Prostate gland (tissue), 2 donors: ENCODE results near the gene MAGI2.

Source experiments
- CTCF ChIP-seq, 4 experiments: fragments of 200-600 bp in 2 of 4; fragments of 450-650 bp in 2 of 4; sonication (generic) in 2 of 4; IDR thresholded peaks; 1 replicate in 3 of 4; 2 replicates in 1 of 4; pipeline ENCODE4 v1.5.1; 2016 to 2019; ENCODE audit warnings: antibody characterized with exemption in 4 of 4, mild to moderate bottlenecking in 2 of 4, moderate library complexity in 2 of 4
- POLR2A ChIP-seq: fragments of 450-650 bp; IDR thresholded peaks from one replicate; pipeline ENCODE4 v1.6.1; 2016; ENCODE audit warnings: antibody characterized with exemption, mild to moderate bottlenecking
- POLR2AphosphoS5 ChIP-seq: sonication (generic); formaldehyde crosslinking; IDR thresholded peaks from one replicate; pipeline ENCODE4 v1.6.1; 2017; ENCODE audit warnings: antibody characterized with exemption

DNA sequence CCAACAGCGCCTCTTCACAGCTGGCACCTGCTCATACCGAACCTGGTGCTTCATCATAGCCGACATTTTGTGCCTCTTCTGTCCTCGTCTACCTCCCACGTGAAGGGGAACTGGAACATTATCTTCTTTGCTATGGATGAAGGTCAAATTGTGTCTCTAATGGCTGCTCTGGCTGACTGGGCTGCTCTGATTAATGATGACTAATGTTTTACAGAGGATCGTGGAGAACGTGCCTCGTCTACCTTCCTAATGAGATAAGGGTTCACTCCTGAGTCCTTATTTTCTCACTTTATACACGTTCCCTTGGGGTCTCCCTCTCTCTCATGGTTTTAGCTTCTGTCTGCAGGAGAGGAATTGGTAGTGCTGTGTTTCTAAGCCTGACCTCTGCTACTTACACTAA, 1234.6 kb downstream of the MAGI2 start:
- TF ChIP-seq CTCF (IDR thresholded peaks at IDR 0.05) (no peak), POLR2A (no peak), POLR2AphosphoS5 (no peak)
